H9 (cell line): ENCODE measurements around the gene AGPAT2. TPM values are rescaled to one million over a fixed set of nuclear protein-coding genes. Genes with fewer than 3 reads are reported as not detected.

ENCODE experiments used
- DNase-seq: peaks from one replicate; pipeline ENCODE4 v3.0.0-alpha.2; 2017
- H2AFZ ChIP-seq: one replicate; pipeline ENCODE4 v1.6.1; 2013; ENCODE audit warnings: mild to moderate bottlenecking, low read length, control low read depth, moderate library complexity
- H2AK5ac ChIP-seq: 2 replicates; pipeline ENCODE4 v1.6.1; 2013; ENCODE audit warnings: low read length, control low read depth, mixed read lengths; ENCODE audit not compliant: insufficient read length
- H2BK120ac ChIP-seq: one replicate; pipeline ENCODE4 v1.6.1; 2013; ENCODE audit warnings: low read depth, mild to moderate bottlenecking, low read length, control low read depth, inconsistent platforms; ENCODE audit not compliant: poor library complexity, severe bottlenecking
- H2BK12ac ChIP-seq: 2 replicates; pipeline ENCODE4 v1.6.1; 2013; ENCODE audit warnings: low read length, control low read depth, mixed read lengths, low read depth; ENCODE audit not compliant: insufficient read length
- H2BK15ac ChIP-seq: 2 replicates; pipeline ENCODE4 v1.6.1; 2013; ENCODE audit warnings: low read depth, low read length, control low read depth
- H2BK20ac ChIP-seq: one replicate; pipeline ENCODE4 v1.6.1; 2013; ENCODE audit warnings: low read depth, mild to moderate bottlenecking, low read length, control low read depth, inconsistent platforms; ENCODE audit not compliant: poor library complexity, severe bottlenecking
- H2BK5ac ChIP-seq: 2 replicates; pipeline ENCODE4 v1.6.1; 2013; ENCODE audit warnings: low read length, control low read depth, mixed read lengths; ENCODE audit not compliant: insufficient read length
- H3K14ac ChIP-seq: 2 replicates; pipeline ENCODE4 v1.6.1; 2013; ENCODE audit warnings: low read length, control low read depth; ENCODE audit not compliant: insufficient read depth
- H3K18ac ChIP-seq: 2 replicates; pipeline ENCODE4 v1.6.1; 2013; ENCODE audit warnings: low read depth, mild to moderate bottlenecking, mixed read lengths, low read length, control low read depth; ENCODE audit not compliant: insufficient read length
- H3K23ac ChIP-seq: 2 replicates; pipeline ENCODE4 v1.6.1; 2013; ENCODE audit warnings: low read length, control low read depth, mixed read lengths, low read depth; ENCODE audit not compliant: insufficient read length
- H3K23me2 ChIP-seq: 2 replicates; pipeline ENCODE4 v1.6.1; 2013; ENCODE audit warnings: low read depth, mild to moderate bottlenecking, mixed read lengths, low read length, control low read depth; ENCODE audit not compliant: insufficient read length, poor library complexity, severe bottlenecking
- H3K27ac ChIP-seq: 2 replicates; pipeline ENCODE4 v1.5.1; 2013; ENCODE audit warnings: low read length, control low read depth, mixed read lengths, low read depth; ENCODE audit not compliant: insufficient read length
- H3K27me3 ChIP-seq: 2 replicates; pipeline ENCODE4 v1.6.1; 2013; ENCODE audit warnings: low read length, control low read depth, inconsistent platforms; ENCODE audit not compliant: insufficient read depth
- H3K4ac ChIP-seq: 2 replicates; pipeline ENCODE4 v1.6.1; 2013; ENCODE audit warnings: low read depth, mild to moderate bottlenecking, control low read depth, inconsistent platforms, low read length, moderate library complexity
- H3K4me1 ChIP-seq: 2 replicates; pipeline ENCODE4 v1.6.1; 2013; ENCODE audit warnings: low read length, control low read depth, inconsistent platforms; ENCODE audit not compliant: insufficient read depth
- H3K4me2 ChIP-seq: 2 replicates; pipeline ENCODE4 v1.6.1; 2013; ENCODE audit warnings: low read length, control low read depth, mixed read lengths; ENCODE audit not compliant: insufficient read length, insufficient read depth
- H3K56ac ChIP-seq: 2 replicates; pipeline ENCODE4 v1.6.1; 2013; ENCODE audit warnings: low read depth, mild to moderate bottlenecking, mixed read lengths, low read length, control low read depth; ENCODE audit not compliant: insufficient read length
- H3K79me1 ChIP-seq: 2 replicates; pipeline ENCODE4 v1.6.1; 2013; ENCODE audit warnings: low read depth, mild to moderate bottlenecking, moderate library complexity, low read length, control low read depth, inconsistent platforms; ENCODE audit not compliant: insufficient read depth, poor library complexity, severe bottlenecking
- H3K79me2 ChIP-seq: 2 replicates; pipeline ENCODE4 v1.6.1; 2013; ENCODE audit warnings: low read length, control low read depth, inconsistent platforms; ENCODE audit not compliant: insufficient read depth
- H3K9ac ChIP-seq: 2 replicates; pipeline ENCODE4 v1.6.1; 2013; ENCODE audit warnings: low read length, control low read depth, mixed read lengths; ENCODE audit not compliant: insufficient read length; ENCODE audit errors: extremely low read depth
- H3K9me3 ChIP-seq: one replicate; pipeline ENCODE4 v1.6.1; 2013; ENCODE audit warnings: low read depth, low read length, inconsistent platforms; ENCODE audit not compliant: control insufficient read depth
- H3T11ph ChIP-seq: one replicate; pipeline ENCODE4 v1.6.1; 2013; ENCODE audit warnings: mild to moderate bottlenecking, low read length, control low read depth, inconsistent platforms
- H4K20me1 ChIP-seq: one replicate; pipeline ENCODE4 v1.6.1; 2013; ENCODE audit not compliant: control insufficient read depth, insufficient read length, insufficient read depth
- H4K5ac ChIP-seq: 2 replicates; pipeline ENCODE4 v1.6.1; 2013; ENCODE audit warnings: low read depth, mild to moderate bottlenecking, mixed read lengths, low read length, control low read depth; ENCODE audit not compliant: insufficient read length
- H4K8ac ChIP-seq: replicated peaks from 2 replicates; pipeline ENCODE4 v1.6.1; 2013; ENCODE audit warnings: low read length, control low read depth, mixed read lengths, low read depth; ENCODE audit not compliant: insufficient read length
- H4K91ac ChIP-seq: 2 replicates; pipeline ENCODE4 v1.6.1; 2013; ENCODE audit warnings: low read depth, mild to moderate bottlenecking, moderate library complexity, mixed read lengths, low read length, control low read depth; ENCODE audit not compliant: insufficient read length
- H3K27ac Mint-ChIP-seq, 3 experiments: 2 replicates in 2 of 3; 3 replicates in 1 of 3; pipeline ENCODE4 v1.8.0; 2020 to 2021; ENCODE audit warnings: mixed read lengths in 3 of 3, mild to moderate bottlenecking in 1 of 3, moderate library complexity in 1 of 3
- H3K27me3 Mint-ChIP-seq: 2 replicates; pipeline ENCODE4 v1.8.0; 2021; ENCODE audit warnings: low read depth, mild to moderate bottlenecking, moderate library complexity, mixed read lengths
- H3K36me3 Mint-ChIP-seq, 3 experiments: 2 replicates in 2 of 3; 3 replicates in 1 of 3; pipeline ENCODE4 v1.8.0; 2020 to 2021; ENCODE audit warnings: low read depth in 3 of 3, mixed read lengths in 3 of 3; ENCODE audit not compliant: insufficient read depth in 1 of 3
- H3K4me1 Mint-ChIP-seq, 2 experiments: 2 replicates each; pipeline ENCODE4 v1.8.0; 2020; ENCODE audit warnings: mixed read lengths in 2 of 2
- H3K4me3 Mint-ChIP-seq, 2 experiments: 2 replicates in 1 of 2; 3 replicates in 1 of 2; pipeline ENCODE4 v1.8.0; 2020 to 2021; ENCODE audit warnings: mild to moderate bottlenecking in 2 of 2, mixed read lengths in 2 of 2, moderate library complexity in 1 of 2
- H3K9me3 Mint-ChIP-seq, 2 experiments: 2 replicates in 1 of 2; 3 replicates in 1 of 2; pipeline ENCODE4 v1.8.0; 2020; ENCODE audit warnings: mild to moderate bottlenecking in 2 of 2, mixed read lengths in 2 of 2, moderate library complexity in 1 of 2
- CTCF ChIP-seq: fragments of 200-600 bp; sonication (generic); conservative IDR thresholded peaks from 3 replicates; pipeline ENCODE4 v1.8.0; 2021; ENCODE audit warnings: antibody characterized with exemption, mild to moderate bottlenecking
- WGBS: extraction: QIAGEN DNeasy Blood & Tissue Kit; methylation state at CpG from one replicate; pipeline ENCODE4 v1.1.7; 2013; ENCODE audit warnings: missing lambda C conversion rate, low lambda C conversion rate, mixed read lengths; ENCODE audit not compliant: insufficient read length; ENCODE audit errors: extremely low coverage; 5-methylcytosine and 5-hydroxymethylcytosine counted together
- total RNA-seq: library from RNA; stranded (reverse); gene quantifications from 2 replicates; pipeline ENCODE4 v1.2.1, GENCODE V29; 2021

The AGPAT2 gene
- total RNA-seq, 1 experiment from 2014 or later: 29.7 TPM

DNA sequence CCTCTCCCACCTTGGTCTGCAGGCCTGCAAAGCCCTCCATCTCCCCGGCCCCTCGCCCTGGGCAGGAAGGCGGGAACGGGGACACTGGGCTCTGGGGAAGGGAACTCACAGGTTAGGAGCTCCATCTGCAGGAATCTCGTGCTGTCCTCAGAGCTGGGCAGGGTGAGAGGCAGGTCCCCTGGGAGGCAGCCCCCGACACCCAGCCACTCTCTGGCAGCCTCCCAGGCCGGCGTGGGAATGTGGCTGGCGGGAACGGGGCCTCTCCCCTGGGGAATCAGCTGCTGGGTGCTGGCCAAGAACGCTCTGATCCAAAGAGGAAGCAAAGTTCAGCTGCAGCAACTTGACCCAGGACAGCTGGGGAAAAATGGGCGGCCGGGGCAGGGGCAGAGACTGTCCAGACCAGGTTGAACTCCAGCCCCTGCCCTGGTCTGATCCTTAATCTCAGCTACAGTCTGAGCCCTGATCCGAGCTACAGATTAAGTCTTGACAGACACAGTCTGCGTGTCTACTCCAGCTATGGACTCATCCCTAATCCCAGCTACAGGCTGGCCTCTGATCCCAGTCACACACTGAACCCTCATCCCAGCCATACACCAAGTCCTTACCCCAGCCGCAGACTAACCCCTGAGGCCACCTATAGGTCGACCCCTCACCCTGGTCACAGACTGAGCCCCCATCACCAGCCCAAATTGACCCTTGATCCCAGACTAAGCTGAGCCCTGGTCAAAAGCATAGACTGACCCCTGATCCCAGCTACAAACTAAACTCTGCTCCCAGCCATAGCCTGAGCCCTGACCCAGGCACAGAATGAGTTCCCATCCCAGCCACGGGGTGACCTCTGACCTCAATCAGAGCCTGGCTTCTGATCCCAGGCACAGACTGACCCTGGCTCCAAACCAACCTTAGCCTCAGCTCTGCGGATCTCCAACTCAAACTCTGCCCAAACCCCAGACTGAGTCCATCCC is 61.9 kb downstream of the AGPAT2 start:
- peak; percentile 54 for TF ChIP-seq CTCF
- no peak overlapping the region; the same call in 1 of the 2 replicates for H3K14ac ChIP-seq
- DNase-seq: no peak
- H2BK12ac ChIP-seq: no peak overlapping the region
- H4K5ac ChIP-seq: no peak overlapping the region
- H3K27me3 ChIP-seq: no peaks in the 10 kb centered on the region
- H3K27ac Mint-ChIP-seq: peak overlapping the region in 1 of 3 experiments; percentile 28; a peak in 1 of 7 replicates
- no peak overlapping the region for H2BK20ac ChIP-seq
- no peak overlapping the region for H3K4me2 ChIP-seq
- H3K4ac ChIP-seq: no peak overlapping the region
- no peak overlapping the region; a peak in 1 of 5 replicates for H3K4me3 Mint-ChIP-seq
- H3K36me3 Mint-ChIP-seq: no peaks in the 10 kb centered on the region
- no peak overlapping the region for H3K23ac ChIP-seq
- H4K91ac ChIP-seq: no peak overlapping the region
- H4K20me1 ChIP-seq: no peaks in the 10 kb centered on the region
- no peak overlapping the region for H3K9ac ChIP-seq
- H3K27ac ChIP-seq: no peak overlapping the region
- peaks cover 2% of the 10 kb centered on the region; the same call in 1 of the 2 replicates for H3K27me3 Mint-ChIP-seq
- no peak overlapping the region for H2AFZ ChIP-seq
- WGBS: no CpG with 5 or more reads among the region's 19 CpGs
- H3K18ac ChIP-seq: no peak overlapping the region
- H2BK5ac ChIP-seq: no peak overlapping the region
- H4K8ac ChIP-seq: no peak overlapping the region
- H3K79me2 ChIP-seq: no peaks in the 10 kb centered on the region
- no peaks in the 10 kb centered on the region for H3K9me3 Mint-ChIP-seq
- H3K79me1 ChIP-seq: no peaks in the 10 kb centered on the region
- 0 out of 4 replicates have a peak, but pooled peaks cover 0 to 2% of the 10 kb centered on the region in 2 experiments for H3K4me1 Mint-ChIP-seq
- no peaks in the 10 kb centered on the region for H3K9me3 ChIP-seq
- H3T11ph ChIP-seq: no peak overlapping the region
- H2BK15ac ChIP-seq: no peak overlapping the region
- no peak overlapping the region for H2BK120ac ChIP-seq
- no peaks in the 10 kb centered on the region for H3K4me1 ChIP-seq
- H3K23me2 ChIP-seq: no peaks in the 10 kb centered on the region
- no peak overlapping the region for H3K56ac ChIP-seq
- no peak overlapping the region for H2AK5ac ChIP-seq
